ENCODE results near the gene MEIS1.

DNA sequence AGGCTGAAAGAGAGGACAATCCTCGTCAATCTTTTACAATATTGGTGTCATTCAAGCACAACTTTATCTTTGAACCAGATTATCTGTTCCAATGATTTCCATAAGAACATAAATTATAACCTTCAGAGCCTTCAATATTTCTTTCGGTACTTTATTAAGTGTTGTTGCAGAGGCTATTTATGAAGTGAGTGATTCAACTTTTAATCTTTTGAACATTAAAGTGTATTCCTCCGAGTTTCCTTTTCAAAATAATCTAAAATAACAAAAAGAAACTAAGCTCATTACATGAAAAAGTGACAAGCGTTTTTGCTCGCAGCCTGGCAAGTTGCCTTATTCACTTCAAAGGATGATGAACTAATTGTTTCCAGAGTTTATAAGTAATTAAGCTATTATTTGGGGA lies 149.0 kb downstream of the MEIS1 start:
- TF ChIP-seq, protein P1, sequence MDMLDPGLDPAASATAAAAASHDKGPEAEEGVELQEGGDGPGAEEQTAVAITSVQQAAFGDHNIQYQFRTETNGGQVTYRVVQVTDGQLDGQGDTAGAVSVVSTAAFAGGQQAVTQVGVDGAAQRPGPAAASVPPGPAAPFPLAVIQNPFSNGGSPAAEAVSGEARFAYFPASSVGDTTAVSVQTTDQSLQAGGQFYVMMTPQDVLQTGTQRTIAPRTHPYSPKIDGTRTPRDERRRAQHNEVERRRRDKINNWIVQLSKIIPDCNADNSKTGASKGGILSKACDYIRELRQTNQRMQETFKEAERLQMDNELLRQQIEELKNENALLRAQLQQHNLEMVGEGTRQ (IDR thresholded peaks at IDR 0.05; ENCODE audit: low read length) = no peak
- TF ChIP-seq GABPA (IDR thresholded peaks at IDR 0.05; ENCODE audit: borderline replicate concordance, insufficient read depth, low read length) (no peak), EGR1 (IDR thresholded peaks at IDR 0.05; ENCODE audit: borderline replicate concordance, low read depth, low read length) (no peak), SP4 (IDR thresholded peaks at IDR 0.05; ENCODE audit: low read length) (no peak), RBBP5 (IDR thresholded peaks at IDR 0.05; ENCODE audit: borderline replicate concordance, low read depth, low read length) (no peak), POLR2AphosphoS5 (IDR thresholded peaks at IDR 0.05; ENCODE audit: low read depth, low read length) (no peak), BRCA1 (IDR thresholded peaks at IDR 0.05; ENCODE audit: low read depth, low read length) (no peak)
- TF ChIP-seq, protein P2, sequence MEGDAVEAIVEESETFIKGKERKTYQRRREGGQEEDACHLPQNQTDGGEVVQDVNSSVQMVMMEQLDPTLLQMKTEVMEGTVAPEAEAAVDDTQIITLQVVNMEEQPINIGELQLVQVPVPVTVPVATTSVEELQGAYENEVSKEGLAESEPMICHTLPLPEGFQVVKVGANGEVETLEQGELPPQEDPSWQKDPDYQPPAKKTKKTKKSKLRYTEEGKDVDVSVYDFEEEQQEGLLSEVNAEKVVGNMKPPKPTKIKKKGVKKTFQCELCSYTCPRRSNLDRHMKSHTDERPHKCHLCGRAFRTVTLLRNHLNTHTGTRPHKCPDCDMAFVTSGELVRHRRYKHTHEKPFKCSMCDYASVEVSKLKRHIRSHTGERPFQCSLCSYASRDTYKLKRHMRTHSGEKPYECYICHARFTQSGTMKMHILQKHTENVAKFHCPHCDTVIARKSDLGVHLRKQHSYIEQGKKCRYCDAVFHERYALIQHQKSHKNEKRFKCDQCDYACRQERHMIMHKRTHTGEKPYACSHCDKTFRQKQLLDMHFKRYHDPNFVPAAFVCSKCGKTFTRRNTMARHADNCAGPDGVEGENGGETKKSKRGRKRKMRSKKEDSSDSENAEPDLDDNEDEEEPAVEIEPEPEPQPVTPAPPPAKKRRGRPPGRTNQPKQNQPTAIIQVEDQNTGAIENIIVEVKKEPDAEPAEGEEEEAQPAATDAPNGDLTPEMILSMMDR (IDR thresholded peaks at IDR 0.05; ENCODE audit: control extremely low read depth in 1 of 3, insufficient read depth in 1 of 3, low read depth in 1 of 3, low read length in 3 of 3) = no peak
- TF ChIP-seq, protein P3, sequence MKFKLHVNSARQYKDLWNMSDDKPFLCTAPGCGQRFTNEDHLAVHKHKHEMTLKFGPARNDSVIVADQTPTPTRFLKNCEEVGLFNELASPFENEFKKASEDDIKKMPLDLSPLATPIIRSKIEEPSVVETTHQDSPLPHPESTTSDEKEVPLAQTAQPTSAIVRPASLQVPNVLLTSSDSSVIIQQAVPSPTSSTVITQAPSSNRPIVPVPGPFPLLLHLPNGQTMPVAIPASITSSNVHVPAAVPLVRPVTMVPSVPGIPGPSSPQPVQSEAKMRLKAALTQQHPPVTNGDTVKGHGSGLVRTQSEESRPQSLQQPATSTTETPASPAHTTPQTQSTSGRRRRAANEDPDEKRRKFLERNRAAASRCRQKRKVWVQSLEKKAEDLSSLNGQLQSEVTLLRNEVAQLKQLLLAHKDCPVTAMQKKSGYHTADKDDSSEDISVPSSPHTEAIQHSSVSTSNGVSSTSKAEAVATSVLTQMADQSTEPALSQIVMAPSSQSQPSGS (IDR thresholded peaks at IDR 0.05; ENCODE audit: low read length) = no peak

All from H1 (cell line).